ENCODE results near the gene ROBO2.

ROBO2 gene

GRCh38 chr3:77271711-77272110 is 231.8 kb downstream of the ROBO2 start:
- DNase-seq: no peak

- DNase-seq: no peak
These were observed 239.4 kb downstream of the ROBO2 start for GRCh38 chr3:77279276-77279675.

GRCh38 chr3:77281721-77282120 is 241.8 kb downstream of the ROBO2 start:
- no peak for DNase-seq

GRCh38 chr3:77283108-77283507 is 243.2 kb downstream of the ROBO2 start:
- no peak for DNase-seq

GRCh38 chr3:77288348-77288747 is 248.4 kb downstream of the ROBO2 start:
- no peak for DNase-seq

- DNase-seq: no peak
These were observed 256.6 kb downstream of the ROBO2 start for GRCh38 chr3:77296527-77296926.

- no peak for DNase-seq
These were observed 258.5 kb downstream of the ROBO2 start for GRCh38 chr3:77298417-77298816.

- no peak for DNase-seq
These were observed 264.2 kb downstream of the ROBO2 start for GRCh38 chr3:77303955-77304699.

GRCh38 chr3:77304700-77305021 is 264.8 kb downstream of the ROBO2 start:
- no peak for DNase-seq

GRCh38 chr3:77309460-77309859 is 269.6 kb downstream of the ROBO2 start:
- DNase-seq: no peak

GRCh38 chr3:77313843-77314242 is 273.9 kb downstream of the ROBO2 start:
- no peak for DNase-seq

GRCh38 chr3:77319711-77320110 is 279.8 kb downstream of the ROBO2 start:
- DNase-seq: no peak

- no peak for DNase-seq
These were observed 280.6 kb downstream of the ROBO2 start for GRCh38 chr3:77320514-77320913.

GRCh38 chr3:77321646-77322045 is 281.7 kb downstream of the ROBO2 start:
- no peak for DNase-seq

GRCh38 chr3:77323626-77324025 is 283.7 kb downstream of the ROBO2 start:
- DNase-seq: no peak

GRCh38 chr3:77324105-77324504 is 284.2 kb downstream of the ROBO2 start:
- DNase-seq: no peak

- no peak for DNase-seq
These were observed 285.4 kb downstream of the ROBO2 start for GRCh38 chr3:77325280-77325679.

- DNase-seq: no peak
These were observed 285.8 kb downstream of the ROBO2 start for GRCh38 chr3:77325702-77326101.

GRCh38 chr3:77326586-77326985 is 286.7 kb downstream of the ROBO2 start:
- no peak for DNase-seq

- DNase-seq: no peak
These were observed 288.8 kb downstream of the ROBO2 start for GRCh38 chr3:77328690-77329089.

GRCh38 chr3:77329116-77329515 is 289.2 kb downstream of the ROBO2 start:
- no peak for DNase-seq

- DNase-seq: no peak
These were observed 298.3 kb downstream of the ROBO2 start for GRCh38 chr3:77338195-77338594.

GRCh38 chr3:77342027-77342426 is 302.1 kb downstream of the ROBO2 start:
- DNase-seq: no peak

GRCh38 chr3:77342688-77343087 is 302.8 kb downstream of the ROBO2 start:
- no peak for DNase-seq

GRCh38 chr3:77345009-77345408 is 305.1 kb downstream of the ROBO2 start:
- no peak for DNase-seq

All from NCI-H1694 (cell line).